Subcutaneous abdominal adipose tissue (tissue), 5 donors: ENCODE measurements around the gene KNTC1.
"Not testable (repeated sequence)": the region's sequence is repeated elsewhere in the genome, so short reads cannot be mapped to it uniquely, and the experiment has no call there.

Experiments used
- H3K27ac ChIP-seq: one replicate; pipeline ENCODE4 v1.7.0; 2013; ENCODE audit warnings: low read depth, mild to moderate bottlenecking, inconsistent platforms, low read length, moderate library complexity
- H3K27me3 ChIP-seq, 5 donors: one replicate each; pipeline ENCODE4 v1.7.0; 2013; ENCODE audit warnings: low read length in 5 of 5, inconsistent platforms in 1 of 5; ENCODE audit not compliant: control insufficient read depth in 5 of 5, insufficient read depth in 4 of 5
- H3K36me3 ChIP-seq, 5 donors: one replicate each; pipeline ENCODE4 v1.7.0; 2013; ENCODE audit warnings: low read length in 5 of 5; ENCODE audit not compliant: control insufficient read depth in 5 of 5, insufficient read depth in 5 of 5
- H3K4me1 ChIP-seq, 5 donors: one replicate each; pipeline ENCODE4 v1.7.0; 2013; ENCODE audit warnings: low read length in 5 of 5, mild to moderate bottlenecking in 3 of 5, moderate library complexity in 1 of 5; ENCODE audit not compliant: control insufficient read depth in 5 of 5, insufficient read depth in 5 of 5
- H3K4me3 ChIP-seq, 5 donors: one replicate each; pipeline ENCODE4 v1.7.0; 2013; ENCODE audit warnings: low read length in 5 of 5, low read depth in 1 of 5
- H3K9ac ChIP-seq, 5 donors: one replicate each; pipeline ENCODE4 v1.7.0; 2013; ENCODE audit warnings: low read length in 5 of 5, mild to moderate bottlenecking in 4 of 5, moderate library complexity in 3 of 5
- H3K9me3 ChIP-seq, 5 donors: one replicate each; pipeline ENCODE4 v1.7.0; 2013; ENCODE audit warnings: low read length in 5 of 5; ENCODE audit not compliant: control insufficient read depth in 5 of 5
- donor health status: healthy.
- donor health status: healthy.
- donor health status: healthy.
- donor health status: healthy.
- donor health status: healthy.

KNTC1 gene

GRCh38 chr12:122506393-122506938 is 20.6 kb upstream of the KNTC1 start:
- peaks cover 0 to 2% (median under 1%) of the 10 kb centered on the region in 5 donors for H3K4me1 ChIP-seq
- peaks cover 39 to 84% (median 80%) of the 10 kb centered on the region in 5 donors for H3K36me3 ChIP-seq
- H3K9me3 ChIP-seq: no peaks in the 10 kb centered on the region
- H3K27me3 ChIP-seq: no peaks in the 10 kb centered on the region
- H3K9ac ChIP-seq: no peak overlapping the region
- no peak overlapping the region for H3K27ac ChIP-seq
- no peak overlapping the region for H3K4me3 ChIP-seq

GRCh38 chr12:122508163-122508562 is 18.9 kb upstream of the KNTC1 start:
- no peaks in the 10 kb centered on the region for H3K27me3 ChIP-seq
- H3K9me3 ChIP-seq: no peaks in the 10 kb centered on the region
- H3K4me1 ChIP-seq: no peaks in the 10 kb centered on the region
- no peak overlapping the region for H3K27ac ChIP-seq
- H3K4me3 ChIP-seq: no peak overlapping the region
- H3K9ac ChIP-seq: no peak overlapping the region
- H3K36me3 ChIP-seq: peaks cover 45 to 97% (median 90%) of the 10 kb centered on the region in 5 donors

- H3K27me3 ChIP-seq, H3K9ac ChIP-seq, H3K4me1 ChIP-seq, H3K9me3 ChIP-seq, H3K27ac ChIP-seq, H3K4me3 ChIP-seq: not testable (repeated sequence)
- H3K36me3 ChIP-seq: peaks cover 47 to 96% (median 90%) of the 10 kb centered on the region in 5 donors
Measured at GRCh38 chr12:122513028-122513427, 14.0 kb upstream of the KNTC1 start.

GRCh38 chr12:122513660-122514059 is 13.4 kb upstream of the KNTC1 start:
- H3K36me3 ChIP-seq: peaks cover 45 to 96% (median 88%) of the 10 kb centered on the region in 5 donors
- H3K27ac ChIP-seq: no peak overlapping the region

GRCh38 chr12:122515275-122515674 is 11.8 kb upstream of the KNTC1 start:
- no peak overlapping the region for H3K4me3 ChIP-seq
- H3K27ac ChIP-seq: no peak overlapping the region
- H3K9me3 ChIP-seq: no peaks in the 10 kb centered on the region
- H3K27me3 ChIP-seq: no peaks in the 10 kb centered on the region
- no peak overlapping the region for H3K9ac ChIP-seq
- H3K36me3 ChIP-seq: peaks cover 57 to 96% (median 87%) of the 10 kb centered on the region in 5 donors
- no peaks in the 10 kb centered on the region for H3K4me1 ChIP-seq

More at GRCh38 chr12:122513660-122514059, 13.4 kb upstream of the KNTC1 start:
- Histone ChIP-seq H3K27me3 (no peaks in the 10 kb centered on the region), H3K4me1 (no peaks in the 10 kb centered on the region), H3K4me3 (no peak overlapping the region), H3K9me3 (no peaks in the 10 kb centered on the region), H3K9ac (no peak overlapping the region)

GRCh38 chr12:122516544-122517361 is 10.3 kb upstream of the KNTC1 start:
- peaks cover 63 to 96% (median 88%) of the 10 kb centered on the region in 5 donors for H3K36me3 ChIP-seq
- H3K4me3 ChIP-seq: no peak overlapping the region
- H3K9ac ChIP-seq: no peak overlapping the region

GRCh38 chr12:122517877-122518276 is 9.2 kb upstream of the KNTC1 start:
- Histone ChIP-seq H3K27me3 (no peaks in the 10 kb centered on the region), H3K27ac (no peak overlapping the region)

More at GRCh38 chr12:122516544-122517361, 10.3 kb upstream of the KNTC1 start:
- no peaks in the 10 kb centered on the region for H3K27me3 ChIP-seq
- H3K4me1 ChIP-seq: peaks cover 0 to 1% (median 0%) of the 10 kb centered on the region in 5 donors
- no peak overlapping the region for H3K27ac ChIP-seq
- no peaks in the 10 kb centered on the region for H3K9me3 ChIP-seq

GRCh38 chr12:122518908-122519307 is 8.1 kb upstream of the KNTC1 start:
- Histone ChIP-seq H3K27ac (no peak overlapping the region), H3K4me1 (peaks cover 2 to 23% (median 19%) of the 10 kb centered on the region in 5 donors), H3K27me3 (no peaks in the 10 kb centered on the region), H3K9ac (no peak overlapping the region), H3K36me3 (peaks cover 61 to 84% (median 77%) of the 10 kb centered on the region in 5 donors), H3K9me3 (no peaks in the 10 kb centered on the region), H3K4me3 (no peak overlapping the region)

More at GRCh38 chr12:122517877-122518276, 9.2 kb upstream of the KNTC1 start:
- no peak overlapping the region for H3K9ac ChIP-seq
- no peaks in the 10 kb centered on the region for H3K9me3 ChIP-seq
- peaks cover 0 to 13% (median 9%) of the 10 kb centered on the region in 5 donors for H3K4me1 ChIP-seq
- no peak overlapping the region for H3K4me3 ChIP-seq
- peaks cover 66 to 91% (median 84%) of the 10 kb centered on the region in 5 donors for H3K36me3 ChIP-seq

GRCh38 chr12:122519418-122519817 is 7.6 kb upstream of the KNTC1 start:
- Histone ChIP-seq H3K9ac (no peak overlapping the region), H3K36me3 (peaks cover 61 to 80% (median 74%) of the 10 kb centered on the region in 5 donors), H3K4me1 (peaks cover 2 to 28% (median 25%) of the 10 kb centered on the region in 5 donors), H3K4me3 (no peak overlapping the region), H3K27ac (no peak overlapping the region), H3K27me3 (no peaks in the 10 kb centered on the region), H3K9me3 (no peaks in the 10 kb centered on the region)

- Histone ChIP-seq H3K4me1 (peaks cover 3 to 35% (median 32%) of the 10 kb centered on the region in 5 donors), H3K36me3 (peaks cover 54 to 67% (median 62%) of the 10 kb centered on the region in 5 donors)
Measured at GRCh38 chr12:122520676-122521075, 6.4 kb upstream of the KNTC1 start.

More at GRCh38 chr12:122520676-122521075, 6.4 kb upstream of the KNTC1 start:
- Histone ChIP-seq H3K9me3 (no peaks in the 10 kb centered on the region), H3K27ac (no peak overlapping the region), H3K27me3 (no peaks in the 10 kb centered on the region), H3K9ac (no peak overlapping the region), H3K4me3 (no peak overlapping the region)
